Islet of Langerhans (tissue), 1 donor: Measurements from ENCODE around the gene TMEM86B.
"Not testable (repeated sequence)": the region's sequence is repeated elsewhere in the genome, so short reads cannot be mapped to it uniquely, and the experiment has no call there.

ENCODE experiments used
- FAIRE-seq: peaks from one replicate; lab custom pipeline; 2011; peaks lifted over from hg19 to GRCh38; lab: Jason Lieb, UNC

TMEM86B gene

GRCh38 chr19:55220525-55220924 is 8.0 kb downstream of the TMEM86B start:
- no peak for FAIRE-seq

GRCh38 chr19:55216461-55217198 is 11.9 kb downstream of the TMEM86B start:
- peak; percentile 88 for FAIRE-seq

GRCh38 chr19:55213547-55213946 is 15.0 kb downstream of the TMEM86B start:
- no peak for FAIRE-seq

GRCh38 chr19:55212447-55212846 is 16.1 kb downstream of the TMEM86B start:
- FAIRE-seq: no peak

GRCh38 chr19:55209693-55210472 is 18.7 kb downstream of the TMEM86B start:
- peak; percentile 89 for FAIRE-seq

- FAIRE-seq: no peak
These were observed 19.5 kb downstream of the TMEM86B start, which contains the start of gene PTPRH for GRCh38 chr19:55208880-55209692. Gene PTPRH (minus strand): TSS chr19:55209501. CDS start chr19:55209433, 68 bp downstream.

- no peak for FAIRE-seq
These were observed 21.7 kb downstream of the TMEM86B start for GRCh38 chr19:55206664-55207500.

GRCh38 chr19:55202199-55202598 is 26.4 kb downstream of the TMEM86B start:
- not testable (repeated sequence) for FAIRE-seq

- FAIRE-seq: no peak
These were observed 28.9 kb downstream of the TMEM86B start for GRCh38 chr19:55199620-55200204.

GRCh38 chr19:55198651-55199050 is 29.9 kb downstream of the TMEM86B start:
- FAIRE-seq: no peak

GRCh38 chr19:55197528-55197927 is 31.0 kb downstream of the TMEM86B start:
- FAIRE-seq: no peak

- no peak for FAIRE-seq
These were observed 31.8 kb downstream of the TMEM86B start for GRCh38 chr19:55196803-55197202.

GRCh38 chr19:55193481-55193880 is 35.1 kb downstream of the TMEM86B start:
- no peak for FAIRE-seq

- no peak for FAIRE-seq
These were observed 39.1 kb downstream of the TMEM86B start for GRCh38 chr19:55189403-55189835.

GRCh38 chr19:55188625-55189024 is 39.9 kb downstream of the TMEM86B start:
- FAIRE-seq: no peak

- no peak for FAIRE-seq
These were observed 42.5 kb downstream of the TMEM86B start for GRCh38 chr19:55186080-55186479.

GRCh38 chr19:55181740-55182139 is 46.8 kb downstream of the TMEM86B start:
- no peak for FAIRE-seq

- FAIRE-seq: no peak
These were observed 48.7 kb downstream of the TMEM86B start, which contains the start of gene SYT5 for GRCh38 chr19:55179606-55180484. Gene SYT5 (minus strand): TSS chr19:55180289. CDS start chr19:55179041, 1,248 bp downstream.

GRCh38 chr19:55178781-55179599 is 49.6 kb downstream of the TMEM86B start:
- no peak for FAIRE-seq
